ENCODE measurements around the gene TAAR2.

GRCh38 chr6:132592855-132593254 is 31.2 kb downstream of the TAAR2 start:
- TF ChIP-seq CTCF (IDR thresholded peaks at IDR 0.05; ENCODE audit: low read depth, low read length) (no peak), EZH2phosphoT487 (IDR thresholded peaks at IDR 0.05; ENCODE audit: low read depth) (no peak)
